ENCODE measurements around the gene MYORG. TPM values are rescaled to one million over a fixed set of nuclear protein-coding genes. Genes with fewer than 3 reads are reported as not detected.

MYORG gene
- total and polyA plus RNA-seq, 4 donors: 11.4 to 26.6 (median 19.3) TPM

- no peak for TF ChIP-seq CTCF (IDR thresholded peaks at IDR 0.05; ENCODE audit: low read depth, low read length, missing input control)
- Histone ChIP-seq H3K4me1 (ENCODE audit: control insufficient read depth in 4 of 4, insufficient read depth in 4 of 4, low read length in 3 of 4) (peaks cover 2 to 54% (median 25%) of the 10 kb centered on the region in 4 donors), H3K9me3 (ENCODE audit: control insufficient read depth in 4 of 4, low read length in 3 of 4) (no peaks in the 10 kb centered on the region), H3K27me3 (ENCODE audit: control insufficient read depth in 4 of 4, insufficient read depth in 4 of 4, low read length in 3 of 4) (no peaks in the 10 kb centered on the region), H3K9ac (ENCODE audit: low read depth in 1 of 2, low read length in 2 of 2) (no peak overlapping the region), H3K4me3 (ENCODE audit: low read depth in 1 of 3, low read length in 3 of 3) (no peak overlapping the region), H3K27ac (ENCODE audit: low read depth in 1 of 2, low read length in 2 of 2) (no peak overlapping the region), H3K36me3 (ENCODE audit: control insufficient read depth in 4 of 4, insufficient read depth in 3 of 4, low read depth in 1 of 4, low read length in 3 of 4) (peaks cover 0 to 1% (median 0%) of the 10 kb centered on the region in 4 donors)
- DNase-seq (ENCODE audit: low spot score): no peak
- WGBS: 48% methylated on average over 1 of the region's 1 CpG
These were observed 42.3 kb downstream of the MYORG start for GRCh38 chr9:34334337-34334824.

DNA sequence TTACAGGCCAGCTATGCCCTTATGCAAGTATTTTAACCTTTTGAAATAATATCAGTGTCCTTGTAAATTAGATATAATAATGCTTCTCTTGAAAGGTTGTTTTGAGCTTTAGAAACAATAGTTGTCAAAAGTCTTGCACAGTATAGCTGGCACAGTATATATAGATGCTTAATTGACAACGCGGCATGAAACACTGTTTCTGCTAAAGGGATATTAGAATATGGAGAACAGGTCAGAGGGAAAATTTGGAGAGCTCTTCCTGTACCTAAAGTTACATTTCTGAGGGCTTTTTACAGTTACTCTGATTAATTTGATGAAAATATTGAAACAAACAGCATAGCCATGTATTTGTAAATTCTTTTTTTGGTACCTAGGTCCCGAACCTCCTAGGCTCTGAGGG is 42.9 kb downstream of the MYORG start:
- WGBS: 95% methylated on average over 3 of the region's 3 CpGs
- no peak for TF ChIP-seq FOXA2 (IDR thresholded peaks at IDR 0.05)
- no peak for TF ChIP-seq NR2F2 (IDR thresholded peaks at IDR 0.05)
- TF ChIP-seq, protein P1, sequence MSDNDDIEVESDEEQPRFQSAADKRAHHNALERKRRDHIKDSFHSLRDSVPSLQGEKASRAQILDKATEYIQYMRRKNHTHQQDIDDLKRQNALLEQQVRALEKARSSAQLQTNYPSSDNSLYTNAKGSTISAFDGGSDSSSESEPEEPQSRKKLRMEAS (IDR thresholded peaks at IDR 0.05): no peak
- no peak for TF ChIP-seq HNF4A (conservative IDR thresholded peaks at IDR 0.05)
- TF ChIP-seq FOXA1 (IDR thresholded peaks at IDR 0.05): no peak
- no peak for TF ChIP-seq EGR1 (IDR thresholded peaks at IDR 0.05; ENCODE audit: low read depth in 2 of 2)
- no peak for TF ChIP-seq JUND (IDR thresholded peaks at IDR 0.05)
- TF ChIP-seq, protein P2, sequence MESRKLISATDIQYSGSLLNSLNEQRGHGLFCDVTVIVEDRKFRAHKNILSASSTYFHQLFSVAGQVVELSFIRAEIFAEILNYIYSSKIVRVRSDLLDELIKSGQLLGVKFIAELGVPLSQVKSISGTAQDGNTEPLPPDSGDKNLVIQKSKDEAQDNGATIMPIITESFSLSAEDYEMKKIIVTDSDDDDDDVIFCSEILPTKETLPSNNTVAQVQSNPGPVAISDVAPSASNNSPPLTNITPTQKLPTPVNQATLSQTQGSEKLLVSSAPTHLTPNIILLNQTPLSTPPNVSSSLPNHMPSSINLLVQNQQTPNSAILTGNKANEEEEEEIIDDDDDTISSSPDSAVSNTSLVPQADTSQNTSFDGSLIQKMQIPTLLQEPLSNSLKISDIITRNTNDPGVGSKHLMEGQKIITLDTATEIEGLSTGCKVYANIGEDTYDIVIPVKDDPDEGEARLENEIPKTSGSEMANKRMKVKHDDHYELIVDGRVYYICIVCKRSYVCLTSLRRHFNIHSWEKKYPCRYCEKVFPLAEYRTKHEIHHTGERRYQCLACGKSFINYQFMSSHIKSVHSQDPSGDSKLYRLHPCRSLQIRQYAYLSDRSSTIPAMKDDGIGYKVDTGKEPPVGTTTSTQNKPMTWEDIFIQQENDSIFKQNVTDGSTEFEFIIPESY (IDR thresholded peaks at IDR 0.05): no peak
- H3K9me3 ChIP-seq (ENCODE audit: control insufficient read depth in 4 of 4, low read length in 3 of 4): no peaks in the 10 kb centered on the region
- H3K27ac ChIP-seq (ENCODE audit: low read depth in 1 of 2, low read length in 2 of 2): no peak overlapping the region
- no peak for DNase-seq (ENCODE audit: low spot score)
- H3K36me3 ChIP-seq (ENCODE audit: control insufficient read depth in 4 of 4, insufficient read depth in 3 of 4, low read depth in 1 of 4, low read length in 3 of 4): peaks cover 0 to 1% (median 0%) of the 10 kb centered on the region in 4 donors
- H3K9ac ChIP-seq (ENCODE audit: low read depth in 1 of 2, low read length in 2 of 2): no peak overlapping the region
- no peaks in the 10 kb centered on the region for H3K27me3 ChIP-seq (ENCODE audit: control insufficient read depth in 4 of 4, insufficient read depth in 4 of 4, low read length in 3 of 4)
- H3K4me3 ChIP-seq (ENCODE audit: low read depth in 1 of 3, low read length in 3 of 3): no peak overlapping the region
- H3K4me1 ChIP-seq (ENCODE audit: control insufficient read depth in 4 of 4, insufficient read depth in 4 of 4, low read length in 3 of 4): peaks cover 2 to 51% (median 23%) of the 10 kb centered on the region in 4 donors

- WGBS: 28% methylated on average over 7 of the region's 7 CpGs
- peaks cover 2 to 42% (median 20%) of the 10 kb centered on the region in 4 donors for H3K4me1 ChIP-seq (ENCODE audit: control insufficient read depth in 4 of 4, insufficient read depth in 4 of 4, low read length in 3 of 4)
- peaks cover 0 to 1% (median 0%) of the 10 kb centered on the region in 4 donors for H3K36me3 ChIP-seq (ENCODE audit: control insufficient read depth in 4 of 4, insufficient read depth in 3 of 4, low read depth in 1 of 4, low read length in 3 of 4)
- no peak overlapping the region for H3K27ac ChIP-seq (ENCODE audit: low read depth in 1 of 2, low read length in 2 of 2)
- TF ChIP-seq, protein P3, sequence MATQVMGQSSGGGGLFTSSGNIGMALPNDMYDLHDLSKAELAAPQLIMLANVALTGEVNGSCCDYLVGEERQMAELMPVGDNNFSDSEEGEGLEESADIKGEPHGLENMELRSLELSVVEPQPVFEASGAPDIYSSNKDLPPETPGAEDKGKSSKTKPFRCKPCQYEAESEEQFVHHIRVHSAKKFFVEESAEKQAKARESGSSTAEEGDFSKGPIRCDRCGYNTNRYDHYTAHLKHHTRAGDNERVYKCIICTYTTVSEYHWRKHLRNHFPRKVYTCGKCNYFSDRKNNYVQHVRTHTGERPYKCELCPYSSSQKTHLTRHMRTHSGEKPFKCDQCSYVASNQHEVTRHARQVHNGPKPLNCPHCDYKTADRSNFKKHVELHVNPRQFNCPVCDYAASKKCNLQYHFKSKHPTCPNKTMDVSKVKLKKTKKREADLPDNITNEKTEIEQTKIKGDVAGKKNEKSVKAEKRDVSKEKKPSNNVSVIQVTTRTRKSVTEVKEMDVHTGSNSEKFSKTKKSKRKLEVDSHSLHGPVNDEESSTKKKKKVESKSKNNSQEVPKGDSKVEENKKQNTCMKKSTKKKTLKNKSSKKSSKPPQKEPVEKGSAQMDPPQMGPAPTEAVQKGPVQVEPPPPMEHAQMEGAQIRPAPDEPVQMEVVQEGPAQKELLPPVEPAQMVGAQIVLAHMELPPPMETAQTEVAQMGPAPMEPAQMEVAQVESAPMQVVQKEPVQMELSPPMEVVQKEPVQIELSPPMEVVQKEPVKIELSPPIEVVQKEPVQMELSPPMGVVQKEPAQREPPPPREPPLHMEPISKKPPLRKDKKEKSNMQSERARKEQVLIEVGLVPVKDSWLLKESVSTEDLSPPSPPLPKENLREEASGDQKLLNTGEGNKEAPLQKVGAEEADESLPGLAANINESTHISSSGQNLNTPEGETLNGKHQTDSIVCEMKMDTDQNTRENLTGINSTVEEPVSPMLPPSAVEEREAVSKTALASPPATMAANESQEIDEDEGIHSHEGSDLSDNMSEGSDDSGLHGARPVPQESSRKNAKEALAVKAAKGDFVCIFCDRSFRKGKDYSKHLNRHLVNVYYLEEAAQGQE (IDR thresholded peaks at IDR 0.05): peak; percentile 20
- TF ChIP-seq CTCF (IDR thresholded peaks at IDR 0.05; ENCODE audit: low read depth, low read length, missing input control) (peak; percentile 86), ATF3 (IDR thresholded peaks at IDR 0.05) (no peak), RAD21 (IDR thresholded peaks at IDR 0.05) (peak; percentile 98), RXRA (IDR thresholded peaks at IDR 0.05) (peak in 1 of 2 donors; percentile 31), YY1 (IDR thresholded peaks at IDR 0.05) (peak; percentile 22), JUND (IDR thresholded peaks at IDR 0.05) (no peak), HNF4A (conservative IDR thresholded peaks at IDR 0.05) (peak; percentile 34 to 36)
- TF ChIP-seq, protein P1 (IDR thresholded peaks at IDR 0.05): no peak
- no peak overlapping the region for H3K9ac ChIP-seq (ENCODE audit: low read depth in 1 of 2, low read length in 2 of 2)
- H3K4me3 ChIP-seq (ENCODE audit: low read depth in 1 of 3, low read length in 3 of 3): no peak overlapping the region
- H3K9me3 ChIP-seq (ENCODE audit: control insufficient read depth in 4 of 4, low read length in 3 of 4): no peaks in the 10 kb centered on the region
- DNase-seq (ENCODE audit: low spot score): no peak
- H3K27me3 ChIP-seq (ENCODE audit: control insufficient read depth in 4 of 4, insufficient read depth in 4 of 4, low read length in 3 of 4): no peaks in the 10 kb centered on the region
These were observed 44.4 kb downstream of the MYORG start for GRCh38 chr9:34332076-34332964.

Data from liver (tissue), 9 donors.